Medulla oblongata (tissue), 1 donor: ENCODE measurements around the gene ACBD4.

Experiments
- DNase-seq: peaks from one replicate; pipeline ENCODE4 v3.0.0-alpha.2; 2015; ENCODE audit errors: extremely low spot score

The ACBD4 gene

GRCh38 chr17:45135978-45136791 lies 698 bp downstream of the ACBD4 start:
- no peak for DNase-seq

- DNase-seq: no peak
Observed at GRCh38 chr17:45136846-45137560, 1.5 kb downstream of the ACBD4 start.

- no peak for DNase-seq
Observed at GRCh38 chr17:45137561-45138305, 2.2 kb downstream of the ACBD4 start.

- no peak for DNase-seq
Observed at GRCh38 chr17:45138911-45139532, 3.5 kb downstream of the ACBD4 start.

- DNase-seq: no peak
Observed at GRCh38 chr17:45139533-45139920, 4.0 kb downstream of the ACBD4 start.

GRCh38 chr17:45143094-45143670 lies 7.7 kb downstream of the ACBD4 start:
- no peak for DNase-seq

- DNase-seq: peak; percentile 73
Observed at GRCh38 chr17:45143767-45144198, 8.3 kb downstream of the ACBD4 start.

- DNase-seq: peak; percentile 60
Observed at GRCh38 chr17:45144199-45145034, 8.9 kb downstream of the ACBD4 start.

GRCh38 chr17:45145035-45145389 lies 9.5 kb downstream of the ACBD4 start:
- no peak for DNase-seq

GRCh38 chr17:45146166-45146565 lies 10.7 kb downstream of the ACBD4 start:
- DNase-seq: no peak

- DNase-seq: no peak
Observed at GRCh38 chr17:45146592-45146889, 11.1 kb downstream of the ACBD4 start.

- DNase-seq: no peak
Observed at GRCh38 chr17:45146890-45147580, 11.5 kb downstream of the ACBD4 start.

GRCh38 chr17:45147581-45148182 lies 12.2 kb downstream of the ACBD4 start:
- DNase-seq: peak; percentile 94

- DNase-seq: peak; percentile 100
Observed at GRCh38 chr17:45148183-45149036, 12.9 kb downstream of the ACBD4 start, which contains the start of gene HEXIM1. Gene HEXIM1 (plus strand): TSS chr17:45148475. CDS start chr17:45149191, 716 bp downstream.

GRCh38 chr17:45149037-45149668 lies 13.7 kb downstream of the ACBD4 start:
- DNase-seq: peak; percentile 92

GRCh38 chr17:45149669-45150664 lies 14.5 kb downstream of the ACBD4 start:
- peak; percentile 65 for DNase-seq
